ENCODE measurements around the gene TEX26.

Gene TEX26

DNA sequence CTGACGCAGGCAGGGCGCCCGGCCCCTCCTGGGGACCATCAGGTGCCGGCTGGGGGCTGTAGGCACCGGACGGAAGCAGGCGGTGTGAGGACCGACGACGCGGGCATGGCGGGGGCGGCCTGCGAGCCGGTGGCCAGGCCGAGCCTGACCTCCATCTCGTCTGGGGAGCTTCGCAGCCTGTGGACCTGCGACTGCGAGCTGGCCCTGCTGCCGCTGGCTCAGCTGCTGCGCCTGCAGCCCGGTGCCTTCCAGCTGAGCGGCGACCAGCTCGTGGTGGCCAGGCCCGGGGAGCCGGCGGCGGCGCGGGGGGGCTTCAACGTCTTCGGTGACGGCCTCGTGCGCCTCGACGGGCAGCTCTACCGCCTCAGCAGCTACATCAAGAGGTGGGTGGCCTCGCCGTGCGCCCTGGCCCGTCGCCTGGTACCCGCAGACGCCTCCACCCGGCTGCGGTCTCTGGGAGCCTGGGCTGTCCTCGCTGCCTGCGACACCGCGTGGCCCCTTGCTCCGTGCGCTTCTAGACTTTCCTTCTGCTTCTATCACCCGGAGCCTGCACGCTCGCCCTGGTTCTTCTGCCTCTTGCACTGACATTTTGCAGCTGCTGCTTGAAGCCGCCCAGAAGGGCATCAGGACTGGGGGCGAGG, 25.9 kb upstream of the TEX26 start:
- H3K79me2 ChIP-seq (ENCODE audit: low read length) = no peaks in the 10 kb centered on the region

DNA sequence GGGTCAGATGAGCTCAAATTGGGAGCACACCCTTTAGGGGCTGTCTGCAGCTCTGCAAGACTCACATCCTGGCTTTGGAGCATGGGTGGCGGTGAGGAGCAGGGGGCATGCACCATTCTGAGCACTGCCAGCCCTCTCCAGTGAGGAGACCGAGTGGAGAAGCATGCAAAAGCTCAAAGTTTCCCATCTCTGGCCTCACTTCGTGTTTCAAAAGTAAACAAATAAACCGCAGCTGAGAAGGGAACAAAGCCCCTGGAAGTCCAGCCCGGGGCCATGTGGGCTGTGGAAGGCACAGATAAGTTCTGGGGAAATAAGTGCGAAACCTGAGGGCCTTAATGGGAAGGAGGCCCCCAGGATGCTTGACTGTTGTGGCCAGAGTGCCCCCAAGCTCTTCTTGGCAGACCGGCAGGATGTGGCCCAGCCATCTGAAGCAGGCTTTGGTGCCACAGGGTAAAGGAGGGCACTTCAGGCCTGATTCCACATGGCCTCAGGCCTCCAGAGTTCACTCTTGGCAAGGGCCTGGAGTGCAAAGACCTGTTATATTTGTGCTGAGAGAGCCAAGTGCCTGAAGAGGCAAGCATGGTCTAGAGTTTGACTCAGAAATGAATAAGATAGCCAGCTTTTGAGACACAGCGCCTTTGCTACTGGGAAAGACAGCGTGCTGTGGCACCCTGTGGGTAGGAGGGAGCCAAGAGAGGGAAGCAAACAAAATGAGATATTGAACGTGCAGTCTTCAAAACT, 25.2 kb upstream of the TEX26 start:
- TF ChIP-seq EZH2 (optimal IDR thresholded peaks at IDR 0.05; ENCODE audit: low read depth, low read length) (no peak), EZH2phosphoT487 (IDR thresholded peaks at IDR 0.05; ENCODE audit: low read length) (no peak)
- TF ChIP-seq, protein P1, sequence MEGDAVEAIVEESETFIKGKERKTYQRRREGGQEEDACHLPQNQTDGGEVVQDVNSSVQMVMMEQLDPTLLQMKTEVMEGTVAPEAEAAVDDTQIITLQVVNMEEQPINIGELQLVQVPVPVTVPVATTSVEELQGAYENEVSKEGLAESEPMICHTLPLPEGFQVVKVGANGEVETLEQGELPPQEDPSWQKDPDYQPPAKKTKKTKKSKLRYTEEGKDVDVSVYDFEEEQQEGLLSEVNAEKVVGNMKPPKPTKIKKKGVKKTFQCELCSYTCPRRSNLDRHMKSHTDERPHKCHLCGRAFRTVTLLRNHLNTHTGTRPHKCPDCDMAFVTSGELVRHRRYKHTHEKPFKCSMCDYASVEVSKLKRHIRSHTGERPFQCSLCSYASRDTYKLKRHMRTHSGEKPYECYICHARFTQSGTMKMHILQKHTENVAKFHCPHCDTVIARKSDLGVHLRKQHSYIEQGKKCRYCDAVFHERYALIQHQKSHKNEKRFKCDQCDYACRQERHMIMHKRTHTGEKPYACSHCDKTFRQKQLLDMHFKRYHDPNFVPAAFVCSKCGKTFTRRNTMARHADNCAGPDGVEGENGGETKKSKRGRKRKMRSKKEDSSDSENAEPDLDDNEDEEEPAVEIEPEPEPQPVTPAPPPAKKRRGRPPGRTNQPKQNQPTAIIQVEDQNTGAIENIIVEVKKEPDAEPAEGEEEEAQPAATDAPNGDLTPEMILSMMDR (IDR thresholded peaks at IDR 0.05; ENCODE audit: low read length) = no peak
- H3K9ac ChIP-seq (ENCODE audit: low read length) = no peak overlapping the region
- no peaks in the 10 kb centered on the region for H3K36me3 ChIP-seq (replicated peaks; ENCODE audit: insufficient read depth, low read length)
- no peak overlapping the region for H3K4me2 ChIP-seq (ENCODE audit: low read depth, low read length)
- no peaks in the 10 kb centered on the region for H3K4me1 ChIP-seq (ENCODE audit: low read length)
- no peak overlapping the region for H2AFZ ChIP-seq (ENCODE audit: low read length)
- no peaks in the 10 kb centered on the region for H4K20me1 ChIP-seq (ENCODE audit: insufficient read depth, low read length)
- H3K79me2 ChIP-seq (ENCODE audit: low read length) = no peaks in the 10 kb centered on the region
- H3K4me3 ChIP-seq (ENCODE audit: low read length) = no peak overlapping the region
- no peaks in the 10 kb centered on the region for H3K27me3 ChIP-seq (replicated peaks; ENCODE audit: insufficient read depth, low read length)
- DNase-seq = no peak
- no peaks in the 10 kb centered on the region for H3K9me2 ChIP-seq (replicated peaks; ENCODE audit: insufficient read depth, low read length)
- no peak overlapping the region for H3K27ac ChIP-seq (ENCODE audit: low read length)
- no peaks in the 10 kb centered on the region for H3F3A ChIP-seq (ENCODE audit: insufficient read depth, low read length)
- no peaks in the 10 kb centered on the region for H3K9me3 ChIP-seq (replicated peaks; ENCODE audit: insufficient read depth, low read length)

More for the DNA sequence above, 25.9 kb upstream of the TEX26 start:
- Histone ChIP-seq H3K9me2 (replicated peaks; ENCODE audit: insufficient read depth, low read length) (no peaks in the 10 kb centered on the region), H3F3A (ENCODE audit: insufficient read depth, low read length) (no peaks in the 10 kb centered on the region), H2AFZ (ENCODE audit: low read length) (no peak overlapping the region), H3K36me3 (replicated peaks; ENCODE audit: insufficient read depth, low read length) (no peaks in the 10 kb centered on the region), H3K4me2 (ENCODE audit: low read depth, low read length) (no peak overlapping the region), H3K4me1 (ENCODE audit: low read length) (no peaks in the 10 kb centered on the region), H3K9me3 (replicated peaks; ENCODE audit: insufficient read depth, low read length) (no peaks in the 10 kb centered on the region), H3K4me3 (ENCODE audit: low read length) (no peak overlapping the region), H4K20me1 (ENCODE audit: insufficient read depth, low read length) (no peaks in the 10 kb centered on the region), H3K27me3 (replicated peaks; ENCODE audit: insufficient read depth, low read length) (no peaks in the 10 kb centered on the region), H3K27ac (ENCODE audit: low read length) (no peak overlapping the region), H3K9ac (ENCODE audit: low read length) (no peak overlapping the region)
- DNase-seq = no peak
- TF ChIP-seq EZH2 (optimal IDR thresholded peaks at IDR 0.05; ENCODE audit: low read depth, low read length) (no peak), EZH2phosphoT487 (IDR thresholded peaks at IDR 0.05; ENCODE audit: low read length) (no peak)
- TF ChIP-seq, protein P1 (IDR thresholded peaks at IDR 0.05; ENCODE audit: low read length) = no peak

DNA sequence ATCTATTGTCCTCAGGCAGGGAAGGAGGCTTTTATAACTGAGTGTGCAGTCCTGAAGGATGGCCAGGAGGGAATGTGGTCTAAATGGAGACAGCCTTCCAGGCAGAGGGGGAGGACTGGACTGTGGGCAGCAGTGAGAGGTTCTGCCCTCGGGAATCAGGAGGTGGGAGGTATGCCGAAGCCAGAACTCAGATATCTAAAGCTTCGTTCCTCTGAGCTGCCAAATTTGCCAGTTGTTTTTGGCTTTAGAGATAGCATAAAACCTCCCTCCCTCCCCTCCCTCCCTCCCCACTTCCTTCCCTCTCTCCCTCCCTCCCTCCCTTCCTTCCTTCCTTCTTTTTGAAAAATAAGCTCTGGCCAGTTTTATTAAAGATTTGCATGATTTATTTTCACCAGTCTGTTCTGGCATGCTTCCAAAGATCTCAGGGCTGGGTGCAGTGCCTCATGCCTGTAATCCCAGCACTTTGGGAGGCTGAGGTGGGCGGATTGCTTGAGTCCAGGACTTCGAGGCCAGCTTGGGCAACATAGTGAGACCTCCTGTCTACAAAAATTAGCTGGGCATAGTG, 24.0 kb upstream of the TEX26 start:
- H2AFZ ChIP-seq (ENCODE audit: low read length) = no peak overlapping the region
- H3K9me2 ChIP-seq (replicated peaks; ENCODE audit: insufficient read depth, low read length) = no peaks in the 10 kb centered on the region
- H3K4me2 ChIP-seq (ENCODE audit: low read depth, low read length) = no peak overlapping the region
- H3K36me3 ChIP-seq (replicated peaks; ENCODE audit: insufficient read depth, low read length) = no peaks in the 10 kb centered on the region
- no peaks in the 10 kb centered on the region for H3K9me3 ChIP-seq (replicated peaks; ENCODE audit: insufficient read depth, low read length)
- H3K4me1 ChIP-seq (ENCODE audit: low read length) = no peaks in the 10 kb centered on the region
- DNase-seq = no peak
- no peak overlapping the region for H3K27ac ChIP-seq (ENCODE audit: low read length)
- no peak overlapping the region for H3K4me3 ChIP-seq (ENCODE audit: low read length)
- TF ChIP-seq, protein P1 (IDR thresholded peaks at IDR 0.05; ENCODE audit: low read length) = no peak
- TF ChIP-seq EZH2 (optimal IDR thresholded peaks at IDR 0.05; ENCODE audit: low read depth, low read length) (no peak), EZH2phosphoT487 (IDR thresholded peaks at IDR 0.05; ENCODE audit: low read length) (no peak)
- H3K27me3 ChIP-seq (replicated peaks; ENCODE audit: insufficient read depth, low read length) = no peaks in the 10 kb centered on the region
- H3K9ac ChIP-seq (ENCODE audit: low read length) = no peak overlapping the region
- H4K20me1 ChIP-seq (ENCODE audit: insufficient read depth, low read length) = no peaks in the 10 kb centered on the region
- no peaks in the 10 kb centered on the region for H3F3A ChIP-seq (ENCODE audit: insufficient read depth, low read length)
- no peaks in the 10 kb centered on the region for H3K79me2 ChIP-seq (ENCODE audit: low read length)

Data from MM.1S (cell line).